GM19351 (cell line): ENCODE measurements around the gene DENND6B.

Source experiments
- ATAC-seq: cut with Tn5 transposase; IDR thresholded peaks from one replicate; pipeline ENCODE4 v1.9.1; 2021; ENCODE audit warnings: mild to moderate bottlenecking, moderate library complexity; ENCODE audit not compliant: unreplicated experiment

Gene DENND6B

GRCh38 chr22:50316114-50317065, 10.4 kb downstream of the DENND6B start:
- no peak for ATAC-seq

GRCh38 chr22:50315289-50316113, 11.3 kb downstream of the DENND6B start:
- no peak for ATAC-seq

- peak; percentile 83 for ATAC-seq
These were observed 12.1 kb downstream of the DENND6B start for GRCh38 chr22:50314455-50315288.

GRCh38 chr22:50314081-50314454, 12.7 kb downstream of the DENND6B start:
- no peak for ATAC-seq

GRCh38 chr22:50313600-50313999, 13.2 kb downstream of the DENND6B start:
- ATAC-seq: no peak

GRCh38 chr22:50313021-50313420, 13.8 kb downstream of the DENND6B start:
- ATAC-seq: no peak

GRCh38 chr22:50312371-50312770, 14.4 kb downstream of the DENND6B start:
- ATAC-seq: no peak

GRCh38 chr22:50311606-50312351, 15.0 kb downstream of the DENND6B start:
- no peak for ATAC-seq

- no peak for ATAC-seq
These were observed 15.8 kb downstream of the DENND6B start for GRCh38 chr22:50310949-50311444.

GRCh38 chr22:50310031-50310722, 16.6 kb downstream of the DENND6B start:
- ATAC-seq: no peak

- ATAC-seq: no peak
These were observed 17.2 kb downstream of the DENND6B start for GRCh38 chr22:50309601-50309991.

- no peak for ATAC-seq
These were observed 17.7 kb downstream of the DENND6B start for GRCh38 chr22:50308986-50309600.

GRCh38 chr22:50308597-50308935, 18.2 kb downstream of the DENND6B start:
- ATAC-seq: no peak

GRCh38 chr22:50307890-50308596, 18.8 kb downstream of the DENND6B start:
- no peak for ATAC-seq

GRCh38 chr22:50306753-50307749, 19.8 kb downstream of the DENND6B start, which contains the start of gene PLXNB2:
PLXNB2 (minus strand) TSS chr22:50307646; CDS start chr22:50290584, 17,062 bp downstream.
- ATAC-seq: peak; percentile 50

- ATAC-seq: no peak
These were observed 20.8 kb downstream of the DENND6B start for GRCh38 chr22:50305923-50306566.
